Measurements from ENCODE around the gene SPATA33. TPM values are rescaled to one million over a fixed set of nuclear protein-coding genes. Genes with fewer than 3 reads are reported as not detected.
"Not testable (repeated sequence)": the region's sequence is repeated elsewhere in the genome, so short reads cannot be mapped to it uniquely, and the experiment has no call there.

SPATA33 gene
- total RNA-seq, 1 experiment from 2014 or later: 17.4 TPM

GRCh38 chr16:89633064-89633631, 24.5 kb upstream of the SPATA33 start:
- Histone ChIP-seq H2AFZ (ENCODE audit: low read length) (no peak overlapping the region), H4K8ac (replicated peaks; ENCODE audit: insufficient read length, low read depth, low read length) (no peak overlapping the region), H3K27ac (ENCODE audit: insufficient read length, low read depth, low read length) (no peak overlapping the region), H3K56ac (ENCODE audit: insufficient read length, low read depth, low read length) (no peak overlapping the region), H2BK12ac (ENCODE audit: insufficient read length, low read depth, low read length) (no peak overlapping the region), H3K4me1 (ENCODE audit: insufficient read depth, low read length) (no peaks in the 10 kb centered on the region), H4K91ac (ENCODE audit: insufficient read length, low read depth, low read length) (no peak overlapping the region), H3K79me1 (ENCODE audit: insufficient read depth, low read depth, low read length, poor library complexity, severe bottlenecking) (no peaks in the 10 kb centered on the region), H3K79me2 (ENCODE audit: insufficient read depth, low read length) (no peaks in the 10 kb centered on the region), H3K14ac (ENCODE audit: insufficient read depth, low read length) (no peak overlapping the region; the same call in 1 of the 2 replicates), H3K23me2 (ENCODE audit: insufficient read length, low read depth, low read length, poor library complexity, severe bottlenecking) (no peaks in the 10 kb centered on the region), H3K27me3 (ENCODE audit: insufficient read depth, low read length) (peaks cover 2% of the 10 kb centered on the region; the same call in 1 of the 2 replicates), H3T11ph (ENCODE audit: low read length) (no peak overlapping the region), H4K5ac (ENCODE audit: insufficient read length, low read depth, low read length) (no peak overlapping the region), H3K9ac (ENCODE audit: extremely low read depth, insufficient read length, low read length) (no peak overlapping the region), H3K4ac (ENCODE audit: low read depth, low read length) (no peak overlapping the region), H2BK120ac (ENCODE audit: low read depth, low read length, poor library complexity, severe bottlenecking) (no peak overlapping the region), H3K23ac (ENCODE audit: insufficient read length, low read depth, low read length) (no peak overlapping the region), H3K4me2 (ENCODE audit: insufficient read depth, insufficient read length, low read length) (no peak overlapping the region), H2BK15ac (ENCODE audit: low read depth, low read length) (0 out of 2 replicates have a peak overlapping the region, but pooled peaks have one; percentile 54), H2AK5ac (ENCODE audit: insufficient read length, low read length) (no peak overlapping the region), H2BK20ac (ENCODE audit: low read depth, low read length, poor library complexity, severe bottlenecking) (no peak overlapping the region), H4K20me1 (ENCODE audit: control insufficient read depth, insufficient read depth, insufficient read length) (no peaks in the 10 kb centered on the region), H3K9me3 (ENCODE audit: control insufficient read depth, low read depth, low read length) (no peaks in the 10 kb centered on the region), H2BK5ac (ENCODE audit: insufficient read length, low read length) (no peak overlapping the region), H3K18ac (ENCODE audit: insufficient read length, low read depth, low read length) (no peak overlapping the region)
- no peak for DNase-seq
- Mint-ChIP-seq H3K4me1 (peaks cover 0 to 4% of the 10 kb centered on the region in 2 experiments; a peak in 2 of 4 replicates), H3K9me3 (no peaks in the 10 kb centered on the region), H3K27ac (no peak overlapping the region), H3K27me3 (ENCODE audit: low read depth) (peaks cover 16% of the 10 kb centered on the region), H3K4me3 (no peak overlapping the region), H3K36me3 (ENCODE audit: insufficient read depth in 1 of 3, low read depth in 3 of 3) (no peaks in the 10 kb centered on the region)
- TF ChIP-seq CTCF (conservative IDR thresholded peaks at IDR 0.05): no peak
- WGBS (ENCODE audit: extremely low coverage, insufficient read length, low lambda C conversion rate): no CpG with 5 or more reads among the region's 19 CpGs

GRCh38 chr16:89634463-89635385, 22.9 kb upstream of the SPATA33 start:
- H2BK15ac ChIP-seq (ENCODE audit: low read depth, low read length); H2AFZ ChIP-seq (ENCODE audit: low read length); H4K8ac ChIP-seq (replicated peaks; ENCODE audit: insufficient read length, low read depth, low read length); H4K5ac ChIP-seq (ENCODE audit: insufficient read length, low read depth, low read length); H2BK120ac ChIP-seq (ENCODE audit: low read depth, low read length, poor library complexity, severe bottlenecking); H2BK5ac ChIP-seq (ENCODE audit: insufficient read length, low read length); H3K4me2 ChIP-seq (ENCODE audit: insufficient read depth, insufficient read length, low read length); H4K91ac ChIP-seq (ENCODE audit: insufficient read length, low read depth, low read length); H3K9me3 Mint-ChIP-seq; H3K14ac ChIP-seq (ENCODE audit: insufficient read depth, low read length); H3K27ac Mint-ChIP-seq; H3K4me1 ChIP-seq (ENCODE audit: insufficient read depth, low read length); H3K79me1 ChIP-seq (ENCODE audit: insufficient read depth, low read depth, low read length, poor library complexity, severe bottlenecking); H3K27me3 ChIP-seq (ENCODE audit: insufficient read depth, low read length); H3K18ac ChIP-seq (ENCODE audit: insufficient read length, low read depth, low read length); H2BK20ac ChIP-seq (ENCODE audit: low read depth, low read length, poor library complexity, severe bottlenecking); DNase-seq; H3K23me2 ChIP-seq (ENCODE audit: insufficient read length, low read depth, low read length, poor library complexity, severe bottlenecking); H3K27ac ChIP-seq (ENCODE audit: insufficient read length, low read depth, low read length); H3K9ac ChIP-seq (ENCODE audit: extremely low read depth, insufficient read length, low read length); H3K4me3 Mint-ChIP-seq; H3K36me3 Mint-ChIP-seq (ENCODE audit: insufficient read depth in 1 of 3, low read depth in 3 of 3); H3K9me3 ChIP-seq (ENCODE audit: control insufficient read depth, low read depth, low read length); H3K56ac ChIP-seq (ENCODE audit: insufficient read length, low read depth, low read length); H3K4ac ChIP-seq (ENCODE audit: low read depth, low read length); H4K20me1 ChIP-seq (ENCODE audit: control insufficient read depth, insufficient read depth, insufficient read length); H2BK12ac ChIP-seq (ENCODE audit: insufficient read length, low read depth, low read length); H2AK5ac ChIP-seq (ENCODE audit: insufficient read length, low read length); H3K79me2 ChIP-seq (ENCODE audit: insufficient read depth, low read length); H3K23ac ChIP-seq (ENCODE audit: insufficient read length, low read depth, low read length); H3K4me1 Mint-ChIP-seq; H3T11ph ChIP-seq (ENCODE audit: low read length): not testable (repeated sequence)
- H3K27me3 Mint-ChIP-seq (ENCODE audit: low read depth): peaks cover 16% of the 10 kb centered on the region
- WGBS (ENCODE audit: extremely low coverage, insufficient read length, low lambda C conversion rate): 100% methylated on average over 1 of the region's 2 CpGs
